Lower leg skin (tissue), 3 donors: ENCODE data around the gene MRPL36.

ENCODE experiments used
- CTCF ChIP-seq, 3 donors: fragments of 450-650 bp; IDR thresholded peaks; one replicate each; pipeline ENCODE4 v1.5.1; 2016; ENCODE audit warnings: antibody characterized with exemption in 3 of 3, mild to moderate bottlenecking in 3 of 3, moderate library complexity in 2 of 3
- POLR2A ChIP-seq, 2 donors: fragments of 450-650 bp; IDR thresholded peaks; one replicate each; pipeline ENCODE4 v1.6.1; 2016 to 2017; ENCODE audit warnings: antibody characterized with exemption in 2 of 2, mild to moderate bottlenecking in 1 of 2, moderate library complexity in 1 of 2

- TF ChIP-seq POLR2A (IDR thresholded peaks at IDR 0.05) (no peak), CTCF (IDR thresholded peaks at IDR 0.05) (no peak)
Measured at GRCh38 chr5:1785984-1786383, 13.7 kb downstream of the MRPL36 start.
